ENCODE measurements around the gene LARP4B. TPM values are rescaled to one million over a fixed set of nuclear protein-coding genes. Genes with fewer than 3 reads are reported as not detected.

Gene LARP4B
- total and polyA plus RNA-seq, 2 donors (not counting 1 experiment from before 2014, with no cell fraction given) = 35.6 to 129 TPM

DNA sequence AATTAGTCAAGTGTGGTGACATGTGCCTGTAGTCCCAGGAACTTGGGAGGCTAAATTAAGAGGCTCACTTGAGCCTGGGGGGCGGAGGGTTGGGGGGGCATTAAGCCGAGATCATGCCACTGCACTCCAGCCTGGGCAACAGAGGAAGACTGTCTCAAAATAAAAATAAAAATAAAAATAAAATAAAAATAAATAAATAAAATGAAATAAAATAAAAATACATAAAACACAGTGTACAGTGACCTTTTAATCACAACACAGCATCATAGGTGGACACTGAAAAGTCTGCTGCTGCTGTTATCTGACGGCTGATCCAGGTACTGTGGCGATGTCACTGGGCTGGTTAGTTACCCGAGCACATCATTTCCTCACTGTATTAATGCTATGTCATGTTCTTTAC lies 27.1 kb downstream of the LARP4B start:
- Histone ChIP-seq H3K36me3 (replicated peaks in 1 of 2; ENCODE audit: control extremely low read depth in 1 of 2, control insufficient read depth in 1 of 2, extremely low read depth in 1 of 2, insufficient read depth in 2 of 2, low read length in 1 of 2) (peaks cover 2 to 20% of the 10 kb centered on the region in 2 experiments), H4K20me1 (ENCODE audit: control insufficient read depth, insufficient read depth, low read length, poor library complexity, severe bottlenecking) (peaks cover 38% of the 10 kb centered on the region), H3K27ac (ENCODE audit: low read length in 2 of 2) (no peak overlapping the region), H3K4me3 (ENCODE audit: control extremely low read depth in 1 of 5, extremely low read depth in 1 of 5, insufficient read depth in 1 of 5, low read depth in 2 of 5, low read length in 4 of 5) (no peak overlapping the region), H3K9me3 (ENCODE audit: control extremely low read depth in 1 of 3, control insufficient read depth in 2 of 3, insufficient read depth in 1 of 3, low read length in 2 of 3) (no peaks in the 10 kb centered on the region), H3K4me1 (ENCODE audit: control insufficient read depth in 2 of 2, insufficient read depth in 2 of 2, low read length in 2 of 2) (no peaks in the 10 kb centered on the region), H2AFZ (ENCODE audit: insufficient read depth, low read depth, low read length, poor library complexity, severe bottlenecking) (no peak overlapping the region), H3K27me3 (replicated peaks in 1 of 4; ENCODE audit: control extremely low read depth in 1 of 4, control insufficient read depth in 3 of 4, insufficient read depth in 4 of 4, low read length in 3 of 4) (no peaks in the 10 kb centered on the region), H3K9ac (ENCODE audit: low read length) (no peak overlapping the region), H3K79me2 (ENCODE audit: control insufficient read depth, insufficient read depth, low read length) (peaks cover 93% of the 10 kb centered on the region), H3K4me2 (replicated peaks; ENCODE audit: low read depth, low read length, poor library complexity, severe bottlenecking) (no peak overlapping the region)
- Mint-ChIP-seq H3K27me3 (no peaks in the 10 kb centered on the region), H3K9me3 (ENCODE audit: insufficient read depth) (no peaks in the 10 kb centered on the region), H3K27ac (no peak overlapping the region), H3K4me1 (peaks cover 30% of the 10 kb centered on the region), H3K4me3 (no peak overlapping the region)
- CTCF ChIA-PET = no interaction called here
- intact Hi-C loops (cut with micrococcal nuclease) = no loop called here
- TF ChIP-seq, protein P1, sequence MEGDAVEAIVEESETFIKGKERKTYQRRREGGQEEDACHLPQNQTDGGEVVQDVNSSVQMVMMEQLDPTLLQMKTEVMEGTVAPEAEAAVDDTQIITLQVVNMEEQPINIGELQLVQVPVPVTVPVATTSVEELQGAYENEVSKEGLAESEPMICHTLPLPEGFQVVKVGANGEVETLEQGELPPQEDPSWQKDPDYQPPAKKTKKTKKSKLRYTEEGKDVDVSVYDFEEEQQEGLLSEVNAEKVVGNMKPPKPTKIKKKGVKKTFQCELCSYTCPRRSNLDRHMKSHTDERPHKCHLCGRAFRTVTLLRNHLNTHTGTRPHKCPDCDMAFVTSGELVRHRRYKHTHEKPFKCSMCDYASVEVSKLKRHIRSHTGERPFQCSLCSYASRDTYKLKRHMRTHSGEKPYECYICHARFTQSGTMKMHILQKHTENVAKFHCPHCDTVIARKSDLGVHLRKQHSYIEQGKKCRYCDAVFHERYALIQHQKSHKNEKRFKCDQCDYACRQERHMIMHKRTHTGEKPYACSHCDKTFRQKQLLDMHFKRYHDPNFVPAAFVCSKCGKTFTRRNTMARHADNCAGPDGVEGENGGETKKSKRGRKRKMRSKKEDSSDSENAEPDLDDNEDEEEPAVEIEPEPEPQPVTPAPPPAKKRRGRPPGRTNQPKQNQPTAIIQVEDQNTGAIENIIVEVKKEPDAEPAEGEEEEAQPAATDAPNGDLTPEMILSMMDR (IDR thresholded peaks at IDR 0.05) = no peak
- no peak for TF ChIP-seq EZH2 (IDR thresholded peaks at IDR 0.05; ENCODE audit: borderline replicate concordance, insufficient read depth, low read depth, low read length, poor library complexity, severe bottlenecking)
- DNase-seq = no peak
- no peak for ATAC-seq (ENCODE audit: low read depth)
- 100% methylated on average over 1 of the region's 5 CpGs for WGBS (ENCODE audit: insufficient coverage)
- POLR2A ChIA-PET = no interaction called here

DNA sequence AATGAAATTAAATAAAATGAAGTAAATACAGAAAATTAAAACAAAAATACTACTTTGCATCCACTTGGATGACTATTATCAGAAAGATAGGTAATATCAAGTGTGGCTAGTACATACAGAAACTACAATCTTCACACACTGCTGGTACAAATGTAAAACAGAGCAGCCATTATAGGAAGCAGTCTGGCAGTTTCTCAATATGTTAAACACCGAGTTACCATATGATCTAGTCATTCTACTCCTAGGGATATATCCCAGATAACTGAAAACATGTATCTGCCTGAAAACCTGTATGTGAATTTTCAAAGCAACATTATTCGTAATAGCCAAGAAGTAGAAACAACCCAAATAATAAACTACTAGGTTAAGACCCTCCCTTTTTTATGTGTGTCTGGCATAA lies 33.4 kb downstream of the LARP4B start:
- H3K4me3 ChIP-seq (ENCODE audit: control extremely low read depth in 1 of 5, extremely low read depth in 1 of 5, insufficient read depth in 1 of 5, low read depth in 2 of 5, low read length in 4 of 5) = no peak overlapping the region
- H3K27me3 Mint-ChIP-seq = no peaks in the 10 kb centered on the region
- H3K36me3 ChIP-seq (replicated peaks in 1 of 2; ENCODE audit: control extremely low read depth in 1 of 2, control insufficient read depth in 1 of 2, extremely low read depth in 1 of 2, insufficient read depth in 2 of 2, low read length in 1 of 2) = peaks cover 0 to 4% of the 10 kb centered on the region in 2 experiments
- H4K20me1 ChIP-seq (ENCODE audit: control insufficient read depth, insufficient read depth, low read length, poor library complexity, severe bottlenecking) = peaks cover 60% of the 10 kb centered on the region
- ChIA-PET CTCF (no interaction called here), POLR2A (no interaction called here)
- WGBS (ENCODE audit: insufficient coverage) = 100% methylated on average over 1 of the region's 2 CpGs
- intact Hi-C loops (cut with micrococcal nuclease) = no loop called here
- H2AFZ ChIP-seq (ENCODE audit: insufficient read depth, low read depth, low read length, poor library complexity, severe bottlenecking) = no peak overlapping the region
- H3K27ac ChIP-seq (ENCODE audit: low read length in 2 of 2) = no peak overlapping the region
- H3K4me1 ChIP-seq (ENCODE audit: control insufficient read depth in 2 of 2, insufficient read depth in 2 of 2, low read length in 2 of 2) = no peaks in the 10 kb centered on the region
- DNase-seq (no peak), ATAC-seq (ENCODE audit: low read depth) (no peak)
- H3K9ac ChIP-seq (ENCODE audit: low read length) = no peak overlapping the region
- peaks cover 47% of the 10 kb centered on the region for H3K4me1 Mint-ChIP-seq
- no peaks in the 10 kb centered on the region for H3K9me3 Mint-ChIP-seq (ENCODE audit: insufficient read depth)
- no peaks in the 10 kb centered on the region for H3K27me3 ChIP-seq (replicated peaks in 1 of 4; ENCODE audit: control extremely low read depth in 1 of 4, control insufficient read depth in 3 of 4, insufficient read depth in 4 of 4, low read length in 3 of 4)
- TF ChIP-seq, protein P1 (IDR thresholded peaks at IDR 0.05) = no peak
- TF ChIP-seq EZH2 (IDR thresholded peaks at IDR 0.05; ENCODE audit: borderline replicate concordance, insufficient read depth, low read depth, low read length, poor library complexity, severe bottlenecking) = no peak
- H3K79me2 ChIP-seq (ENCODE audit: control insufficient read depth, insufficient read depth, low read length) = peaks cover 98% of the 10 kb centered on the region
- no peak overlapping the region for H3K27ac Mint-ChIP-seq
- no peak overlapping the region for H3K4me2 ChIP-seq (replicated peaks; ENCODE audit: low read depth, low read length, poor library complexity, severe bottlenecking)
- no peak overlapping the region for H3K4me3 Mint-ChIP-seq
- no peaks in the 10 kb centered on the region for H3K9me3 ChIP-seq (ENCODE audit: control extremely low read depth in 1 of 3, control insufficient read depth in 2 of 3, insufficient read depth in 1 of 3, low read length in 2 of 3)

All from B cell (primary cell).